Uterus (tissue), 2 donors: ENCODE results near the gene CCDC54.

Source experiments
- POLR2A ChIP-seq, 2 donors: fragments of 450-650 bp; IDR thresholded peaks; one replicate each; pipeline ENCODE4 v1.6.1; 2016; ENCODE audit warnings: antibody characterized with exemption in 2 of 2, mild to moderate bottlenecking in 1 of 2, moderate library complexity in 1 of 2
- TF ChIP-seq, protein P1 (sequence below), 4 experiments: fragments of 200-600 bp in 2 of 4; fragments of 450-650 bp in 2 of 4; sonication (generic) in 2 of 4; IDR thresholded peaks; one replicate each; pipeline ENCODE4 v1.5.1; 2016 to 2019; ENCODE audit warnings: antibody characterized with exemption in 4 of 4, mild to moderate bottlenecking in 2 of 4, moderate library complexity in 1 of 4

DNA sequence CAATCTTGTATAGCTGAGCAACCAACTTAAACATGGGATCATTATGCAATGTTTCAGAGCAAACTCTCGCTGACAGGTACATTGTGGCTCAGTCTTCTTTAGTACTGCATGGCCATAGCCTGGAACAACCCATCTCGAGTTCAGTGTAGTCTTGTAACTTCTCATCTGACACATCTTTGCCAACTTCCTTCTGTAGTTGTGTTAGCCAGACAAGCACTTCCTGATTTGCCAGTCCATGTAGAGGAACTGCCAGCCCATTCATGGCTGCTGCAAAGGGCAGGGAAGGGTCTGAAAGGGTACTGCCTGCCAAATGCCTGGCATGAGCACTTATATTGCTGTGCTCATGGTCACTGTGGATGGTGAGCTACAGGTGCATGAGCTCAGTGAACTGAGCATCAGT lies 49.2 kb upstream of the CCDC54 start:
- no peak for TF ChIP-seq POLR2A (IDR thresholded peaks at IDR 0.05)
- TF ChIP-seq, protein P1, sequence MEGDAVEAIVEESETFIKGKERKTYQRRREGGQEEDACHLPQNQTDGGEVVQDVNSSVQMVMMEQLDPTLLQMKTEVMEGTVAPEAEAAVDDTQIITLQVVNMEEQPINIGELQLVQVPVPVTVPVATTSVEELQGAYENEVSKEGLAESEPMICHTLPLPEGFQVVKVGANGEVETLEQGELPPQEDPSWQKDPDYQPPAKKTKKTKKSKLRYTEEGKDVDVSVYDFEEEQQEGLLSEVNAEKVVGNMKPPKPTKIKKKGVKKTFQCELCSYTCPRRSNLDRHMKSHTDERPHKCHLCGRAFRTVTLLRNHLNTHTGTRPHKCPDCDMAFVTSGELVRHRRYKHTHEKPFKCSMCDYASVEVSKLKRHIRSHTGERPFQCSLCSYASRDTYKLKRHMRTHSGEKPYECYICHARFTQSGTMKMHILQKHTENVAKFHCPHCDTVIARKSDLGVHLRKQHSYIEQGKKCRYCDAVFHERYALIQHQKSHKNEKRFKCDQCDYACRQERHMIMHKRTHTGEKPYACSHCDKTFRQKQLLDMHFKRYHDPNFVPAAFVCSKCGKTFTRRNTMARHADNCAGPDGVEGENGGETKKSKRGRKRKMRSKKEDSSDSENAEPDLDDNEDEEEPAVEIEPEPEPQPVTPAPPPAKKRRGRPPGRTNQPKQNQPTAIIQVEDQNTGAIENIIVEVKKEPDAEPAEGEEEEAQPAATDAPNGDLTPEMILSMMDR (IDR thresholded peaks at IDR 0.05): no peak
